GM04504 (cell line): ENCODE data around the gene ALAD.
"Not testable (repeated sequence)": the region's sequence is repeated elsewhere in the genome, so short reads cannot be mapped to it uniquely, and the experiment has no call there.

Source experiments
- DNase-seq: peaks from one replicate; pipeline ENCODE4 v3.0.0-alpha.2; 2012; ENCODE audit warnings: low read depth

Gene ALAD

DNA sequence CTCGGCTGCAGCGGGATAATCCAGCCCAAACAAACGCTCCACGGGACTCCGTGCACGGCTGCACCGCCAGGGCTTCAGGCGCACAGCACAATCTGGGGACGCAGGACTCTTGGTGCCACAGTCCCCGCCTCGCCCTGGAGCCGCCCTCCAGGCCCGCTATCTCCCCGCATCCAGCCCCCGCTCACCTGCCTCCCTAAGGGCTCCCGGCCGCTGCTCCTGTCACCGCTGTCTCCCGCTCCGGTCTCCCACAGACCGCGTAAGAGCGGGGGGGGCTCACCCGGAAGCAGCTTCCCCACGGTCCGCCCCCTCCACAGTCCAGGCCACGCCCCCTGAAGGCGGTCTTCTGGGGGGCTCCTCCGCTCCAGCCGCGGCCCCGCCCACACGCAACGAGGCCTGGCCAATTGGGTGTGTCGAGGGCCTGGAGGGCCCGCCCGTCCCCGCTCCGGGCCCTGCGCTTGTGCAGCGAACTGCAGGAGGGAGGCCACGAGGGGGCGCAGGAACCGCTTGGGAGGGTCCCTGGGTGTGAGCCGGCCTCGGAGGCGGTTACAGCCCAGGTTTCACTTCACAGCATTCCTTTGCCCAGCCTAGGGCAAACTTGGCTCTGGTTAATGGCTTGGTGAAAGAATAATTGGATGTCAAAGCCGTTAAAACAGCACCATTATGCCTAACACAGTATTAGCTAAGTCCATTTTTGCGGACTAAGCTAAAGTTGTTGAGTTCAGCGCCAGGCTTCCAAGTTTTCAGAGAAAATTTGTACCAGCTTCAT lies at the start of gene ALAD:
TSS of gene ALAD (minus strand) at position 258 of the 766 bp plus-strand sequence. CDS start 7,725 bp downstream, outside the sequence.
- DNase-seq: peak; percentile 97

- DNase-seq: no peak
These were observed 48.3 kb upstream of the ALAD start for GRCh38 chr9:113449376-113449775.

DNA sequence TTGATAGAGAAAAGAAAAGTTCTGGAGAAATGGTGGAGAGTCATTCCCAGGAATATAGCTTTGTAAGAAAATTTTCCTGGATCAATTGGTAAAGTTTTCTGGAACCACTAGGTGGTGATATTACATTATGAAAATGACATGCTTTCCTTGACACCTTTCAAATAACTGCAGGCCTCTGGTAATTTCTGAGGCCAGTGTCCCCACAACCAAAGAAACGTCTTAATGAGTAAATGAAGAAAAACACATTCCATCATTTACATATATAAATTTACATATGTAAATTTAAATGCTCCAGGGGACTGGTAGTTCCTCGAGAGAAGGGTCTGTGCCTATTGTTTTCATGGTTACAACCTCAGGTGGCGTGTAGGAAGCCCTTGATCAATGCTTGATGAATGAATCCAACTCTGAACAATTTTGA lies 45.2 kb upstream of the ALAD start:
- DNase-seq: no peak

DNA sequence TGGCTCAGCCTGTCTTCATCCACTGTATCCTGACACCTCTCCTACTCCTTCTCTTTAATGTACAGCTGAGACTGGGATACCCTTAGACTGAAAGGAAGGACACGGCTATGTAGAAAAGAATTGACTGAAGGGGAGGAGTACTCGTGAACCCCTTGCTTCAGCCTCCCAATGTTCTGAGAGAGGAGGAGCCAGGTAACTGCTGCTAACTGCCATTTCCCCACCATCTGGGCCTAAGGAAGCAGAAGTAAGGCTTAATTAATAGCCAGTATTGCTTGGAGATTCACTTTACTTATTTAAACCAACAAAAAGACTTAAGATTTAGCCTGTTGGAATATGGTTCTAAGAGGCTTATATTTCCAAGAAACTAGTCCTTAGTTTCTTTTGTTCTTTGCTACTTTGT lies 43.7 kb upstream of the ALAD start:
- DNase-seq: no peak

DNA sequence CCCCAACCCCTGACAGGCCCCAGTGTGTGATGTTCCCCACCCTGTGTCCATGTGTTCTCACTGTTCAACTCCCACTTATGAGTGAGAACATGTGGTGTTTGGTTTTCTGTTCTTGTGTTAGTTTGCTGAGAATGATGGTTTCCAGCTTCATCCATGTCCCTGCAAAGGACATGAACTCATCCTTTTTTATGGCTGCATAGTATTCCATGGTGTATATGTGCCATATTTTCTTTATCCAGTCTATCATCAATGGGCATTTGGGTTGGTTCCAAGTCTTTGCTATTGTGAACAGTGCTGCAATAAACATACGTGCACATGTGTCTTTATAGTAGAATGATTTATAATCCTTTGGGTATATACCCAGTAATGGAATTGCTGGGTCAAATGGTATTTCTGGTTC lies 36.6 kb upstream of the ALAD start:
- DNase-seq: not testable (repeated sequence)

- no peak for DNase-seq
These were observed 35.8 kb upstream of the ALAD start for GRCh38 chr9:113436728-113437515.

- DNase-seq: no peak
These were observed 30.1 kb upstream of the ALAD start for GRCh38 chr9:113431191-113431590.

DNA sequence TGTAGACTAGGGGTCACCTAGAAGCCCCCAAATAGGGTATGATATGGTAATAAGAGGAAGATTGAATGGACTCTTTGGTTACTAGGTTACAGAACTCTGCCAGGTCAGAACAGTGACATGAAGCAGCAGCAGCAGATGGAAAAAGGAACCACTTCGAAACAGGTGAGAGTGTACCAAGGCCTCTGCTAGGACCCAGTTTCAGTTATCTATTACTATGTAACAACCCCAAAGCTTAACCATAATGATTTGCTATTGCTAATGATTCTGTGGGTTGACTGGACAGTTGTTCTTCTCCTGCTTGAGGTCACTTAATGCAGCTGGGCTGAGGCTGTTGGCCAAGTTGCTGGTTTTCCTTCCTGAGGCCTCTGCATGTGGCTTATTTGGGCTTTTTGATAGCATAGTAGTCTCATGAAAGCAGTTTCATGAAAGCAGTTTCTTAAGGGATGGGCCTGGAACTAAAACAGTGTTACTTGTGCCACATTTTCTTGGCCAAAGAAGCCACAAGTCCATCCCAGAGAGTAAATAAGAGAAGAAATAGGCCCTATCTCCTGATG lies 27.1 kb upstream of the ALAD start:
- no peak for DNase-seq

- DNase-seq: peak; percentile 29
These were observed 26.5 kb upstream of the ALAD start for GRCh38 chr9:113427629-113428028.

GRCh38 chr9:113426701-113427100 lies 25.6 kb upstream of the ALAD start:
- DNase-seq: no peak

DNA sequence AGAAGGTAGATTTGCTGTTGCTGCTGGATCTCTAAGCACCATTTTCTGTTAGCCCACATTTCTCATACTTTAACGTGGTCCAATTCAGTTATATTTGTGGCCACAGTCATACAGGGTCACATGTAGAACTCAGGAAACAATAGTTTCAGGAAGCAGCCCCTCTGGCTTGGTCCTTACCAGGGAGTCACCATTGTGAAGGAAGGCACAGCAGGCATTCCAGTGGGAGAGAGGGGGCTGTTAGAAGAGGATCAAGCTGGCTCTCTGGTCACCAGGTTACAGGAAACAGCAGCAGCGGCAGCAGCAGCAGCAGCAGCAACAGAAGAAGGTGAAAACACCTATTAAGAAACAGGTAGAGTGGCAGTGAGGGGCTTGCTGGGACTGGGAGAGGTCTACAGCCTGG lies 24.0 kb upstream of the ALAD start:
- DNase-seq: no peak

- no peak for DNase-seq
These were observed 20.6 kb upstream of the ALAD start for GRCh38 chr9:113421726-113422125.

- no peak for DNase-seq
These were observed 16.3 kb upstream of the ALAD start for GRCh38 chr9:113417370-113417769.

DNA sequence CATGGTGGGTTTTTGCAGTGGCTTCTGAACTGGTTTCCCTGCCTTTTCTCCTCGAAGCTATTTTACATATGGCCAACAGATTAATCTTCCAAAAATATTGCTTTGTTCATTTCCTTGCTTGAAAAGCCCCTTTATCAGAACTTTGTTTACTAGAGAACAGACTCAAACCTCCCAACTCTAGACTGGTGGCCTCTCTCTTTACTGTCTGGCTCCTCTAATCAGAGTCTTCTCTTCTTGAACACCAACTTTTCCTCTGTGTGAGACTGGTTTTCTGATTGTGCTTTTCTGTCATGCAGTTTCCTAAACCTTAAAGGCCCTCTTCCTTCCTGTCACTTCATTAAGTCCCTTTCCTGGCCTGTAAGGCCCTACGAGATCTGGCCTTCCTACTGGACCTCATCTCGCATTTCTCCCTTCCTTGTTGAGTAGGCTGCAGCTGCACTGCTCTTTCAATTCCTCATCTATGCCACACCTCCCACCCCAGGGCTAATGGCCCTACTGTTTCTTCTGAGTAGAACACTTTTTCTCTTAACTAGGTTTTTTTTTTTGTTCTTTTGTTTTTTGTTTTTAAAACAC lies 15.2 kb upstream of the ALAD start:
- DNase-seq: no peak

DNA sequence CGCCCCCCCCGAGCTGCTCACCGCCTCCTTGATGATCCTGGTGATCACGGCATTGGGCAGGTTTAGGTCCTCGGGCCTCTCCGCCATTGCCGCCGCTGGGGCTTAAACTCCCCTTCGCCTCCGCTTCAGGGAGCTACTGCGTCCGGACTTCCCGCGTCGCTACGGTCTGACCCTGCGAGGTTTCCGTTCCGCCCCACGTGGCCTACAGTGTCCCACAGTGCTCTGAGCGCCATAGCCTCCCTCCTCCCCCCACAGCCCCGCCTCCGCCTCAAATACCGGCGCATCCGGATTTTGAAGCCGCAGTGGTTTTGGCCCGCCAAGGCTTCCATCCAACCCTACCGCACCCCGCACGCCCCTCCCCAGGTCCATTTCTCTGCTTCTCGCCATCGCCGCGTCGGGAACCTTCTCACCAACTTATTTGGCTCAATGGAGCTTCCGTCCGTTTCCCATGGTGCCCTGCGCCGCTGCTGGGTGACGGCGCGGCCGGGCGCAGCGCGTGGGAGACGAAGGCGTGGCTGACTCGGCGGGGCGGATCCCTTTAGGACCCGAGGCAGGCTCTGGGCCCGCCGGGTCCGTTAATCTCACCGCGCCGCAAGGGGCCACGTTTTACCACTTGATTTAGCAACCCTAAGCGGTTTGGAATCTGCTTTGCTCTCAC lies 9.3 kb upstream of the ALAD start, which contains the start of the genes C9orf43 and POLE3:
TSS of gene C9orf43 (plus strand) at position 541 of the 658 bp plus-strand sequence. CDS start 2,747 bp downstream, outside the sequence.
TSS of gene POLE3 (minus strand) at position 469 of the 658 bp plus-strand sequence. CDS start at position 87, 382 bp downstream.
- peak; percentile 89 for DNase-seq

GRCh38 chr9:113409883-113410206 lies 8.8 kb upstream of the ALAD start:
- DNase-seq: no peak

GRCh38 chr9:113409481-113409880 lies 8.4 kb upstream of the ALAD start:
- no peak for DNase-seq

DNA sequence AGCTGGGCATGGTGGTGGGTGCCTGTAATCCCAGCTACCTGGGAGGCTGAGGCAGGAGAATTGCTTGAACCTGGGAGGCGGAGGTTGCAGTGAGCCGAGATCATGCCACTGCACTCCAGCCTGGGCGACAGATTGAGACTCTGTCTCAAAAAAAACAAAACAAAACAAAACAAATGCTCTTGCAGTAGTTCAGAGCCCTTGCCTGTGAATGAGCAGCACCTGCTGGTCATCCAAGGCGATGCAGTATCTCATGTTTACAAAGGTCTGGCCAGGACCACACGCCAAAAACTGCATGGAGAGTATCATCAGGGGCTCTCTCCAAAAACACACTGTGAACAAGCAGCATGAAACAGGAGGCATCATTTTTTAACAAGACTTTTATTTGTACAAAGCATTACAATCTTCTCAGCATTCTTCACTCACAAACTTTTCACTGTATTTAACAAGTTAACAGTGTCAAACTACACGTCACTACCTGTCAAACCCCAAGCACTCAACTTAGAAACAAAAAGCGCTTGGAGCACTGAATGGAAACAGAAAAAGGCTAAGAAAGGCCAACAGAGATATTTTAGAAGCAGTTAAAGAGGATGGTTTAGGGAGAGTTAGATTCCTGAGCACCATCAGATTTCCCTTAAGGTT lies 5.9 kb upstream of the ALAD start:
- DNase-seq: peak; percentile 55

DNA sequence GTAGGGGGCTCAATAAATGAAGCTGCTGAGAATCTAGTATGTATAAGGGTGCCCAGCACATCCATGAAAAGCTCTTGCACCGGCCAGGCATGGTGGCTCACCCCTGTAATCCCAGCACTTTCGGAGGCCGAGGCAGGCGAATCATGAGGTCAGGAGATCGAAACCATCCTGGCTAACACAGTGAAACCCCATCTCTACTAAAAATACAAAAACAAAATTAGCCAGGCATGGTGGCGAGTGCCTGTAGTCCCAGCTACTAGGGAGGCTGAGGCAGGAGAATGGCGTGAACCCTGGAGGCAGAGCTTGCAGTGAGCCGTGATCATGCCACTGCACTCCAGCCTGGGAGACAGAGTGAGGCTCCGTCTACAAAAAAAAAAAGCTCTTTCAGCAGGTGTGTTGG lies 5.3 kb upstream of the ALAD start:
- DNase-seq: not testable (repeated sequence)

DNA sequence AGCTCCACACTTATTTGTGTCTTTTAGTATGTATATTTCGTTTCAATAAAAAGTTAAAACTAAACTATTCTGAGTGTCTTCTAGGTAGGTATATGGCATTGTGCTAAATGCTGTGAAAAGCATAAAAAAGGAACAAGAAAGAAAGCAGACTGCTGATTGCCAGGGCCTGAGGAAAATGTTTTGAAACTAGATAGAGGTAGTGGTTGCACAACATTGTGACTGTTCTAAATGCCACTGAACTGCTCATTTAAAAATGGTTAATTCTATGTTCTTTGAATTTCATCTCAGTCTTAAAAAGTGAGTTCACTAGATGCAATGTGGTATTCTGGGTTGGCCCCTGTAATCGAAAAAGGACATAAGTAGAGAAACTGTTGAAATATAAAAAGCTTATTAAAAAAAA lies 2.6 kb upstream of the ALAD start:
- DNase-seq: no peak

DNA sequence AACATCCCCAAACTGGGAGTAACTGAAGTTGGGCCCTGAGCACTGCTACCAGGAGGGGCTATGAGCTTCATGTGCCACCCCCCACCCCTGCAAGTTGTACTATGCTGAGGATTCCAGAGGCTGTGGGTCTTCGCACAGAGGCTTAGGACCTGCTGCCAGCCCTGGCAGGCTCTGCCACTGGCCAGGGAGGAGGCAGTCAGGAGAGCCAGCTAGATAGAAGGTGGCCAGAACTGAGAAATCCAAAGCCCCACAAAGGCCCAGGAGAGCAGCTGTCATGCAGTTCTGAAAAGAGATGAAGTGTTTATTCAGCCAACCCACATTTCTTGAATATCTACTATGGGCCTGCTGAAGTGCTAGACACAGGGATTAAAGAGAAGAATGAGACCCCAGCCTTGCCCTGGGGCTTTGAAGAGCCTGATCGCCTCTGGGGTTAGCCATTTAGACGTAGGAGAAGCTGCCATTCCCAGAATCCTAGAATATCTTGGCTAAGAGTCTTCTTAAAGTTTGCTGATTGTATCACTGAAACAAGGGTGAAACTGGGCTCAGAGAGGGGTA lies 1.4 kb downstream of the ALAD start:
- no peak for DNase-seq
